Suprapubic skin (tissue), 4 donors: Measurements from ENCODE around the gene C16orf95. TPM values are rescaled to one million over a fixed set of nuclear protein-coding genes. Genes with fewer than 3 reads are reported as not detected.

Experiments
- DNase-seq, 2 donors: peaks; one replicate each; pipeline ENCODE4 v3.0.0-alpha.2; 2019; ENCODE audit warnings: low spot score in 2 of 2
- H3K27ac ChIP-seq: fragments of 200-600 bp; sonication (generic); one replicate; pipeline ENCODE4 v1.5.1; 2019
- H3K27me3 ChIP-seq: fragments of 200-600 bp; sonication (generic); one replicate; pipeline ENCODE4 v1.5.1; 2019
- H3K36me3 ChIP-seq: fragments of 200-600 bp; sonication (generic); one replicate; pipeline ENCODE4 v1.5.1; 2019
- H3K4me1 ChIP-seq: fragments of 200-600 bp; sonication (generic); one replicate; pipeline ENCODE4 v1.5.1; 2019
- H3K4me3 ChIP-seq: fragments of 200-600 bp; sonication (generic); one replicate; pipeline ENCODE4 v1.5.1; 2019; ENCODE audit warnings: mild to moderate bottlenecking
- H3K9me3 ChIP-seq: fragments of 200-600 bp; sonication (generic); one replicate; pipeline ENCODE4 v1.5.1; 2019
- EP300 ChIP-seq: sonication (generic); formaldehyde crosslinking; IDR thresholded peaks from one replicate; pipeline ENCODE4 v1.6.1; 2017; ENCODE audit warnings: antibody characterized with exemption
- POLR2A ChIP-seq, 2 donors: fragments of 450-650 bp; IDR thresholded peaks; one replicate each; pipeline ENCODE4 v1.6.1; 2017; ENCODE audit warnings: antibody characterized with exemption in 2 of 2, mild to moderate bottlenecking in 2 of 2, moderate library complexity in 2 of 2
- POLR2AphosphoS5 ChIP-seq, 3 donors: sonication (generic); formaldehyde crosslinking; IDR thresholded peaks; one replicate each; pipeline ENCODE4 v1.6.1; 2017; ENCODE audit warnings: antibody characterized with exemption in 3 of 3
- WGBS: methylation state at CpG from one replicate; pipeline ENCODE4 v1.1.5; 2018; 5-methylcytosine and 5-hydroxymethylcytosine counted together
- total RNA-seq, 4 donors: library from RNA; depleted of rRNA; stranded (reverse); fragments of >200 nt; gene quantifications; one replicate each; pipeline ENCODE4 v1.1.0, GENCODE V29; 2016
- TF ChIP-seq, protein P1 (sequence below), 2 donors: fragments of 200-600 bp in 1 of 2; fragments of 450-650 bp in 1 of 2; sonication (generic) in 1 of 2; IDR thresholded peaks; one replicate each; pipeline ENCODE4 v1.5.1; 2016 to 2019; ENCODE audit warnings: antibody characterized with exemption in 2 of 2, mild to moderate bottlenecking in 1 of 2, moderate library complexity in 1 of 2

Gene C16orf95
- total RNA-seq, 4 donors from 2014 or later: 17.5 TPM; not detected in 3

- Histone ChIP-seq H3K4me1 (no peaks in the 10 kb centered on the region), H3K27ac (no peak overlapping the region), H3K36me3 (no peaks in the 10 kb centered on the region), H3K27me3 (no peaks in the 10 kb centered on the region), H3K9me3 (no peaks in the 10 kb centered on the region), H3K4me3 (no peak overlapping the region)
- WGBS: 88% methylated on average over 11 of the region's 11 CpGs
- DNase-seq: no peak
- TF ChIP-seq POLR2A (IDR thresholded peaks at IDR 0.05) (no peak), POLR2AphosphoS5 (IDR thresholded peaks at IDR 0.05) (no peak), EP300 (no peak)
- TF ChIP-seq, protein P1, sequence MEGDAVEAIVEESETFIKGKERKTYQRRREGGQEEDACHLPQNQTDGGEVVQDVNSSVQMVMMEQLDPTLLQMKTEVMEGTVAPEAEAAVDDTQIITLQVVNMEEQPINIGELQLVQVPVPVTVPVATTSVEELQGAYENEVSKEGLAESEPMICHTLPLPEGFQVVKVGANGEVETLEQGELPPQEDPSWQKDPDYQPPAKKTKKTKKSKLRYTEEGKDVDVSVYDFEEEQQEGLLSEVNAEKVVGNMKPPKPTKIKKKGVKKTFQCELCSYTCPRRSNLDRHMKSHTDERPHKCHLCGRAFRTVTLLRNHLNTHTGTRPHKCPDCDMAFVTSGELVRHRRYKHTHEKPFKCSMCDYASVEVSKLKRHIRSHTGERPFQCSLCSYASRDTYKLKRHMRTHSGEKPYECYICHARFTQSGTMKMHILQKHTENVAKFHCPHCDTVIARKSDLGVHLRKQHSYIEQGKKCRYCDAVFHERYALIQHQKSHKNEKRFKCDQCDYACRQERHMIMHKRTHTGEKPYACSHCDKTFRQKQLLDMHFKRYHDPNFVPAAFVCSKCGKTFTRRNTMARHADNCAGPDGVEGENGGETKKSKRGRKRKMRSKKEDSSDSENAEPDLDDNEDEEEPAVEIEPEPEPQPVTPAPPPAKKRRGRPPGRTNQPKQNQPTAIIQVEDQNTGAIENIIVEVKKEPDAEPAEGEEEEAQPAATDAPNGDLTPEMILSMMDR (IDR thresholded peaks at IDR 0.05): no peak
Observed at GRCh38 chr16:87271256-87271655, 45.9 kb downstream of the C16orf95 start.

DNA sequence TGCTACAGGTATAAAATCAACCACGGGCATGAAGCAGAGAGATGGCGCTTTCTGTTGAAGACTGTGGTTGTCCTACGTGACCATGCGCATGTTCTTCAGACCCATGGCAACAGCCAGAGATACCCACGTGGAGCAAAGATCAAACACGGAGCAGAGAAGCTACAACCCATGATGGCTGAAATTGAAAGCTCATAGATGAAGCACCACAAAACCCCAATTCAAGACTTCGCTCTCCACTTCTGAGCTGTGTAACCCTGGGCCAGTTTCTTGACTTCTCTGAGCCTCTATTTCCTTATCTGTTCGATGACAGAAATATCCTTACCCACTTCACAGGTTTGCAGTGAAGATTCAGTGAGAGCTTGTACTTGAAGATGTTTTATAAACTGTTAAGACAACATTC lies 49.6 kb downstream of the C16orf95 start:
- Histone ChIP-seq H3K27me3 (no peaks in the 10 kb centered on the region), H3K9me3 (no peaks in the 10 kb centered on the region), H3K36me3 (no peaks in the 10 kb centered on the region), H3K27ac (no peak overlapping the region), H3K4me1 (no peaks in the 10 kb centered on the region), H3K4me3 (no peak overlapping the region)
- DNase-seq: no peak
- 89% methylated on average over 8 of the region's 8 CpGs for WGBS
- TF ChIP-seq POLR2A (IDR thresholded peaks at IDR 0.05) (no peak), POLR2AphosphoS5 (IDR thresholded peaks at IDR 0.05) (no peak), EP300 (no peak)
- TF ChIP-seq, protein P1 (IDR thresholded peaks at IDR 0.05): no peak

GRCh38 chr16:87266846-87267245 lies 50.3 kb downstream of the C16orf95 start:
- 56% methylated on average over 4 of the region's 4 CpGs for WGBS
- TF ChIP-seq EP300: no peak
- no peak for TF ChIP-seq POLR2AphosphoS5 (IDR thresholded peaks at IDR 0.05)
- TF ChIP-seq POLR2A (IDR thresholded peaks at IDR 0.05): no peak

GRCh38 chr16:87265261-87265660 lies 51.9 kb downstream of the C16orf95 start:
- Histone ChIP-seq H3K36me3 (no peaks in the 10 kb centered on the region), H3K4me1 (no peaks in the 10 kb centered on the region), H3K27ac (no peak overlapping the region), H3K4me3 (no peak overlapping the region), H3K9me3 (no peaks in the 10 kb centered on the region), H3K27me3 (no peaks in the 10 kb centered on the region)
- DNase-seq: no peak
- 90% methylated on average over 4 of the region's 4 CpGs for WGBS
- TF ChIP-seq POLR2A (IDR thresholded peaks at IDR 0.05) (no peak), POLR2AphosphoS5 (IDR thresholded peaks at IDR 0.05) (no peak), EP300 (no peak)
- TF ChIP-seq, protein P1 (IDR thresholded peaks at IDR 0.05): no peak

More at GRCh38 chr16:87266846-87267245, 50.3 kb downstream of the C16orf95 start:
- H3K4me1 ChIP-seq: no peaks in the 10 kb centered on the region
- H3K4me3 ChIP-seq: no peak overlapping the region
- no peaks in the 10 kb centered on the region for H3K27me3 ChIP-seq
- H3K9me3 ChIP-seq: no peaks in the 10 kb centered on the region
- no peak overlapping the region for H3K27ac ChIP-seq
- no peaks in the 10 kb centered on the region for H3K36me3 ChIP-seq
- no peak for DNase-seq

DNA sequence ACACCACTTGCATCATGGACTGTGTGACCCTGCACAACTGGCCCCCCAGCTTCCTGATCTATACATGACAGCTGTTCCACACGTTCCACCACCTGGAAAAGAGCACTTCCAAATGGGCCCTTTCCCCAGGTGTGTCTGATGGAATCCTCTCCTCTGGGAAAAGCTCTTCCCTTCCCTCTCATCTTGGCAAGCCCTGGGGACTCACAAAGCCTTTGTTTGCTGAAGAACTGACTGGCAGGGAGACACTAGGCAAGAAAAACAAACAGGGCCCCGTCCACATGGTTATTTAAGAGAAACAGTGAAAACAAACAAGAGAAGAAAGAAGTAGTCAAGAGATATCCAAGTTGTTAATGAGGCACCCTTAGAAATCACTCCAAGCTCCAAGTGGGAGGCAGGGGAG lies 52.6 kb downstream of the C16orf95 start:
- H3K4me1 ChIP-seq: no peaks in the 10 kb centered on the region
- no peak for DNase-seq
- no peak overlapping the region for H3K27ac ChIP-seq
- TF ChIP-seq POLR2AphosphoS5 (IDR thresholded peaks at IDR 0.05) (no peak), POLR2A (IDR thresholded peaks at IDR 0.05) (no peak), EP300 (no peak)
- TF ChIP-seq, protein P1 (IDR thresholded peaks at IDR 0.05): no peak
- no peaks in the 10 kb centered on the region for H3K36me3 ChIP-seq
- no peaks in the 10 kb centered on the region for H3K27me3 ChIP-seq
- 71% methylated on average over 2 of the region's 2 CpGs for WGBS
- no peak overlapping the region for H3K4me3 ChIP-seq
- H3K9me3 ChIP-seq: no peaks in the 10 kb centered on the region
